HG03378 (cell line): ENCODE results near the gene BBS9.
A peak's percentile ranks its signal among the peaks of the same experiment; 100 is the strongest.

ENCODE experiments used
- ATAC-seq: cut with Tn5 transposase; IDR thresholded peaks from one replicate; pipeline ENCODE4 v1.9.1; 2021; ENCODE audit warnings: mild to moderate bottlenecking, moderate library complexity; ENCODE audit not compliant: unreplicated experiment

Gene BBS9

GRCh38 chr7:33118383-33118782 lies 11.0 kb upstream of the BBS9 start:
- no peak for ATAC-seq

- no peak for ATAC-seq
These were observed 2.3 kb upstream of the BBS9 start for GRCh38 chr7:33127085-33127484.

- ATAC-seq, result no peak
These were observed 754 bp upstream of the BBS9 start for GRCh38 chr7:33128631-33128989.

- no peak for ATAC-seq
These were observed 416 bp downstream of the BBS9 start for GRCh38 chr7:33129806-33130153.

GRCh38 chr7:33130184-33130583 lies 820 bp downstream of the BBS9 start:
- ATAC-seq, result no peak

GRCh38 chr7:33137103-33137502 lies 7.7 kb downstream of the BBS9 start:
- no peak for ATAC-seq

- ATAC-seq, result no peak
These were observed 13.2 kb downstream of the BBS9 start for GRCh38 chr7:33142585-33142984.

GRCh38 chr7:33143996-33144718 lies 14.8 kb downstream of the BBS9 start:
- no peak for ATAC-seq

GRCh38 chr7:33145156-33145555 lies 15.8 kb downstream of the BBS9 start:
- ATAC-seq, result no peak

GRCh38 chr7:33152087-33152486 lies 22.7 kb downstream of the BBS9 start:
- no peak for ATAC-seq

- ATAC-seq, result no peak
These were observed 26.4 kb downstream of the BBS9 start for GRCh38 chr7:33155811-33156210.

- ATAC-seq, result no peak
These were observed 27.1 kb downstream of the BBS9 start for GRCh38 chr7:33156441-33156840.

- ATAC-seq, result no peak
These were observed 27.9 kb downstream of the BBS9 start for GRCh38 chr7:33157311-33157710.

- ATAC-seq, result no peak
These were observed 28.4 kb downstream of the BBS9 start for GRCh38 chr7:33157781-33158180.

GRCh38 chr7:33177876-33178275 lies 48.5 kb downstream of the BBS9 start:
- no peak for ATAC-seq

- no peak for ATAC-seq
These were observed 50.2 kb downstream of the BBS9 start for GRCh38 chr7:33179519-33179918.

GRCh38 chr7:33183504-33183903 lies 54.1 kb downstream of the BBS9 start:
- no peak for ATAC-seq

- ATAC-seq, result no peak
These were observed 55.5 kb downstream of the BBS9 start for GRCh38 chr7:33184828-33185227.

GRCh38 chr7:33185786-33186185 lies 56.4 kb downstream of the BBS9 start:
- ATAC-seq, result peak; percentile 81

GRCh38 chr7:33186192-33186591 lies 56.8 kb downstream of the BBS9 start:
- no peak for ATAC-seq

- ATAC-seq, result no peak
These were observed 61.4 kb downstream of the BBS9 start for GRCh38 chr7:33190688-33191304.

GRCh38 chr7:33191340-33191739 lies 62.0 kb downstream of the BBS9 start:
- ATAC-seq, result peak; percentile 71
